HG03342 (cell line): ENCODE data around the gene SMYD2.

Experiments used
- ATAC-seq: cut with Tn5 transposase; IDR thresholded peaks from one replicate; pipeline ENCODE4 v1.9.1; 2021; ENCODE audit warnings: mild to moderate bottlenecking, moderate library complexity; ENCODE audit not compliant: unreplicated experiment

The SMYD2 gene

DNA sequence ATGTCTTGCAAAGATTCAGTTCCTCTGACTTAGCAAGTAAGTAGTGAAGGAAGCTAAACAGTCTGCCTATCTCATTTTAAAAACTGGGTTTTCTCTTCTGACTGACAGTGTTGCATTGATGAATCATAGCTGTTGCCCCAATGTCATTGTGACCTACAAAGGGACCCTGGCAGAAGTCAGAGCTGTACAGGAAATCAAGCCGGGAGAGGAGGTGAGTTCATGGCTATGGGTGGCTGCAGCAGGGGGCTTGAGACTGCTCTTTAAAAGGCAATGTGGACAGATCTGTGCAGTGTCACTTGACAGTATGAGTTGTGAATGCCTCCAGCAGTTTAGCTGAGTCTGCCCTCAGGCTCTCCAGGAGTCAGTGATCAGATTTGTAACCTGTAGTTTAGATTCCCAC is 46.6 kb downstream of the SMYD2 start:
- no peak for ATAC-seq

DNA sequence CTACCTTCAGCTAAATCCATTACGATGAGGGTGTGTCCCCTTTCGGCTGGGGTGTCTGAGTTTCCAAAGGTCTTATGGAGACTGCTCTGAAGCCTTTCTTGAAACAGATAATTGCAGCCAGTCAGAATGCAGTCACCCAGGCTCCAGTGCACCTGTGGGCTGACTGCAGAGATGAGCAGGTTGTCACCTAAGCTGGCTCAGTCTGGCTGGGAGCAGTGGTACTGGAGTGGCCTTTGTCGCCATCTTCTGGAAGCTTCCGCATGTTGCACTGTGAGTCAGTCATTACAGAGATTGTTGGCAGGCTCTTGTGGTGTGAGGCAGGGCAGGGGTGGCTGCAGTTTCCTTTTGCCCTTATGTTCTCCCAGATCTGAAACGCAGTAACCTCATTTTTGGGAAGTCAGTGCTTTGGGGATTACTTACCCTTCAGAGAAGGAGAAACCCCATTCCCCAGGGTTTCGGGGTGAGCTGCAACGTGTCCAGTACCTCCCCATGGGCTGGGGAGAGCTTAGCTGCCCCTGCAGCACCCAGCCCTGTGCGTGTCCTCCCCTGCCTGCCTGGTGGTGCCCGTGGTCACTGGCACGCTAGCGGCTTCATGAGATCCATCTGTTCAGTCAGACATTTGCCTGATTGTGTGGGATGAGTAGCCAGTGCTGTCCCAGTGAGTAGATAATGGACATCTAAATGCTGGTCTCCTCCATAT is 48.0 kb downstream of the SMYD2 start:
- peak; percentile 90 for ATAC-seq

- ATAC-seq, result no peak
Measured at GRCh38 chr1:214329470-214330220, 48.7 kb downstream of the SMYD2 start.

GRCh38 chr1:214330222-214330621 is 49.3 kb downstream of the SMYD2 start:
- ATAC-seq, result no peak

GRCh38 chr1:214330715-214331114 is 49.8 kb downstream of the SMYD2 start:
- ATAC-seq, result no peak

DNA sequence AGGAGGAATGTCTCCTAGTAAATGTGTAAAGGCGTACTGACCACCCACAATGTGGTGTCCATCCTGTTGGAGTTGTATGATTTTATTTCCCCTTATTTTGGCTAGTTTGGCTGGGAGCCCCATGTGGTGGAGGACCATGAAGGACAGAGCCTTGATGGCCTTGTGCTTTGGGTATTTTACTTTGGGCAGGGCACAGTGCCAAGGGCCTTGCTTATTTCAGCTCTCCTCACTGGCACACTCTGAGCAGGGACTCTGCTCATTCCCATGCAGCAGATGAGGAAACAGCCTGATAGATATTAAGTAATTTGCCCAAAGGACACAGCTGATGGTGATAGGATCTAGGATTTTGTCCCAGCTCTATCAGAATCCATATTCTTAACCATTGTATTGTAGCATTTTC is 50.2 kb downstream of the SMYD2 start:
- ATAC-seq, result no peak

DNA sequence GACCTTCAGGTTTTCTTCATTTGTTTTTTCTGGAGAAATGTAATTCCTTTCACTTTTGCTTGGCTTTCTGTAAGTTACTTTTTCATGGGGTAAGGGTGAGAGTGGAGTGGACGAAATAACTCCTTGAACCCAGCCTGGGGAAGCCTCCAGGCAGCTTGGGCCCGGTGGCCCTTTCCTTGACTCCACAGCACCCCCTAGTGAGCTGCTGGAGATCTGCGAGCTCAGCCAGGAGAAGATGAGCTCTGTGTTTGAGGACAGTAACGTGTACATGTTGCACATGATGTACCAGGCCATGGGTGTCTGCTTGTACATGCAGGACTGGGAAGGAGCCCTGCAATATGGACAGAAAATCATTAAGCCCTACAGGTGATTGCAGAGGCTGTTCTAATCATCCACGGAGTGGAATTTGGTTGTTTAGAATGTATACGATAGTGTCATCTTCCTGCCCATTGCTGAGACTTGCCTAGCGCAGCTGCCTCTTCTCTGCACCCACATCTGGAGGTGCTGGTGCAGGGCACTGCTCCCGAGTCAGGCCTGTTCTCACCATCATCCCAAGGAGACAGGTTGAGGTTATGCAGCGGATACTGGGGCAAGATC is 51.0 kb downstream of the SMYD2 start:
- ATAC-seq, result peak; percentile 50

- peak; percentile 29 for ATAC-seq
Measured at GRCh38 chr1:214332946-214333798, 52.2 kb downstream of the SMYD2 start.

- no peak for ATAC-seq
Measured at GRCh38 chr1:214335567-214335966, 54.6 kb downstream of the SMYD2 start.

DNA sequence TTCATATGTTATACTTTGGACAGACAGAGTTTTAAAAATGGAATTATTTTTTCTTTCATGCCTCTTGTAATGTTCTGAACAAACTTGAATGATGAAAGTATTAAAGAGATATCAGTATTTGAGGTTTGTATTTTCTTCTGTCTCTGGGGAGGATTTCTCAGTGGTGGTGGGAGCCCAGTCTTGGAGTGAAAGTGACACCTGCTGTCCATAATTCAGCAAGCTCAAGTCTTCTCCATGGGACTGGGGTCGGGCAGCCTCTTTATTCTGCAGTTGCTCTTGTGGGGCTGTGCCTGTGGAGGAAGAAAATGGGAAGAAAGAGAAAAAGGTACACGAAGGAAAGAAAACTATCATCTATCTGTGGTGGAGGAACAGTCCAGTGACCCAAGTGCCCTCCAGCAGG is 56.1 kb downstream of the SMYD2 start:
- no peak for ATAC-seq

DNA sequence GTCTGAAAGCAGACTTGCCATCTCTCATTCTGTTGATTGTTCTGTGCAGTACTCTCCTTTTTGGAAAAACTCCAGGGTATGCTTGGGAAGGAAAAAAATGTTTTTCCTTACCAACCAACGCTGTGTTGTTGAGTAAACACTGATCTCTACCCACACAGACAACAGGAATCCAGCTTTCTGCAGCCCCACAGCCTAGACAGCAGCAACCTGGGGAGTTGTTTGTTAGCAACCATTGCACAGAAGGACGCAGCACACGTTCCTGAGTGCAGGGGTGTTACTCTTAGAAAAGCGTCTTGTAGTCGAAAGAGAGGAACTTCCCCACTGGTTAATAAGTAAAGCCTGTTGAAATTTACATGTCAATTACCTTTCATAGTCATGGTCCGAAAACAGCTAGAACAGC is 56.6 kb downstream of the SMYD2 start:
- ATAC-seq, result no peak

GRCh38 chr1:214338212-214338611 is 57.3 kb downstream of the SMYD2 start:
- no peak for ATAC-seq

DNA sequence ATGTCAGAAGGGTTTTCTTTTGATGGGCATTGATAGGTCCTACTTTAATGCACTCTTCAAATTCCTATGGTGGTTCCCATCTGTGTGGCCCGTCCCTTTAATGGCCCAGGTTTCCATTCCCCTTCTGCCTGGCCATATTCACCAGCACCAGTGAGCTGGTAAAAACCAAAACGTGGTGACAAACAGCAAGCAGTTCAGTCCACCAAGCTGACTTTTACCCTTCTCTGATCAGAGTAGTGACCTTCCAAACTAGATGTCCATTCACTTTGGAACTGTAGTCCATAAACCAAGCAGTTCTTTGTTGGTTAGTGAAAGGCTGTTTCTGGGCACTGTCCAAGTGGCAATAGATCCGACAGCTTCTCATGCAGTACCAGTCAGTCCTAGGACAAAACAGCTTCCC is 60.5 kb downstream of the SMYD2 start:
- no peak for ATAC-seq

DNA sequence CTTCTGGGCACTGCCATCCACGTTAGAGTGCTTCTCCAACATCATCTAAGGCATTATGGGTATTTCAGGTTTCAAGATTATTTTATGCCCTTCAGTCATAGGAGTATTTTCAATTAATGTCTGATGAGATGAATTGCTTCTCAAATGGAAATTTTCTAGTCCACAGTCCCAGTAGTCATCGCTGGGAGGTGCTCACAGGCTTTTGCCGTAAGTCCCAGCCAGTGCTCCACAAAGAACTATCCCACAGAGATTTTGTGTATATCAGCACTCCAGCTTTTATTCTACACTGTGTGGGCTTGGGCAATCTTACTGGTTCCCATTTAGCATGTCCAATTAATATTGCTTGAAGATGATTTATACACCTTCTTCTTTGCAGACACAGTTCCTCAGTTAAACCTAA is 61.0 kb downstream of the SMYD2 start:
- ATAC-seq, result no peak

DNA sequence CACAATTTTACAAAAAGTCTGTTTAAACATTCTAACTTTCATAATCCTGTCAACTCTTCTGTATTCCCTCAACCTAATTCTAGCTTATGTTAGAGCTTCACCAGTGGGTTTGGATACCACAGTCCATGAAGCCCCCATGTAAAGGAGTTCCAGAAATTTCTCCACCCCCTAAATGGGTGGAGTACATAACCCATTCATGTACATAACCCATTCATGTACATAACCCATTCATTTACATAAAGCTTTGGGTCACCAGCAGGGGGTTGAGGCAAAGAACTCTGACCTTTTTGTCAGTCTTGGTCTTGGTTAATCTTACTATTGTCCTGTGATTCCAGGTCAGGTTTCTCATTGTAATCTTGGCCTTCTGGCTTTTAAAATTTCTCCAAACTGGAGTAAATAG is 61.6 kb downstream of the SMYD2 start:
- ATAC-seq, result no peak

- no peak for ATAC-seq
Measured at GRCh38 chr1:214344897-214345296, 63.9 kb downstream of the SMYD2 start.

DNA sequence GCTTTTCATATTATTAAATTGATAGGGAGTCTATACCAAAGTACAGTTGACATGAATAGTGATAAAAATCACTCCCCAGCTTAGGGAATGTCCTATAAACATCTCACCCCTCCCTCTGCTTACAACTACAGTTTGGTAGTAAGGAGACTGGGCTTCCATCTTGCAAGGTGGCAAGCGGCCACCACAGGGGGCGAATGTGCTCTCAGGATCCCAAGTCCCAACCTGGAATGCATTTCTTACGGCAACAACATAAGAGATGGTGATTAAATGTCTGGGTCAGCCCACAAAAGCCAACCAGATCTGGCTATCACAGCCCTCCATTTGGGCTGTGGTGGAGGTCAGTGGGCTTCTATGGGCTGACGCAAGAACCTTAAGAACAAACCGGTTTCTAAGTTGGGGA is 68.0 kb downstream of the SMYD2 start:
- no peak for ATAC-seq

- ATAC-seq, result no peak
Measured at GRCh38 chr1:214349781-214350180, 68.8 kb downstream of the SMYD2 start.

DNA sequence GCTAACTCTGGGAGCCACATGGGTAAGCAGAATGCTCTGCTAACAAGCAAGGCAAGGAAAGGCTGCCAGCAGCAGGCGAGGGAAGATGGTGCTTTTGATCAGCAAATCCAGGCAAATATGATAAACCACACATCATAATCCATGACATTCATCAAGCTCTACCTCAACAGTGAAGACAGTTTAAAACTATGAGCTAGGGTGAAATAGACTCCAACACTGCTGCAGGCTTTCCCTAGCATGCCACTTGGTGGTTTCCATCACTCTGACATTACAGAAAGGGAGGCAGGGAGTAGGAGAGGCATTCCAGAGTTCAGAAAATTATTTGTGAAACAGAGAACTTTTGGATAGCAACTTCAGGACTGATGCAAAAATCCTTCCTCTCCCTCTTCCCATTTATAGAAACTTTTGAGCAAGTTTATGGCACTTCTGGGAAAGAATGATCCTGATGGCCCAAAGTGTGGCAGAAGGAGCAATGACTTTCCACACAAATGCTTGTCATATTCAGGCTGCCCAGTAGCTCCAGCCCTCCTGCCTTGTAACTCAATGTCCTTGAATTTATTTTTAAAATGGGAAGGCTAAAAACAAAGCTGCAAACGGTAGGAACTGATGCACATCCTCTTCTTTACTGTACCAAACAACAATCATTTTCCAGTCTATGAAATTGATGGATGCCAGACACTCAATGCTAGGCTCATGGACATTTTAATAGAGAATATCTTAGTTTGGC is 70.8 kb downstream of the SMYD2 start:
- no peak for ATAC-seq

GRCh38 chr1:214352838-214353237 is 71.9 kb downstream of the SMYD2 start:
- no peak for ATAC-seq
